ENCODE data around the gene PSMD11.

GRCh38 chr17:32497431-32498205, 53.3 kb downstream of the PSMD11 start:
- no peak for TF ChIP-seq CTCF (IDR thresholded peaks at IDR 0.05)
- no peak for TF ChIP-seq EP300 (IDR thresholded peaks at IDR 0.05)
- TF ChIP-seq POLR2A (IDR thresholded peaks at IDR 0.05) = no peak
- no peak for TF ChIP-seq POLR2AphosphoS5 (IDR thresholded peaks at IDR 0.05)

All from gastroesophageal sphincter (tissue), 3 donors.